HG03097 (cell line): ENCODE data around the gene DEPDC7.

ENCODE experiments used
- ATAC-seq: cut with Tn5 transposase; IDR thresholded peaks from one replicate; pipeline ENCODE4 v1.9.1; 2021; ENCODE audit not compliant: unreplicated experiment, low FRiP score

The DEPDC7 gene

GRCh38 chr11:33059331-33060007 is 43.8 kb downstream of the DEPDC7 start:
- ATAC-seq, result no peak

DNA sequence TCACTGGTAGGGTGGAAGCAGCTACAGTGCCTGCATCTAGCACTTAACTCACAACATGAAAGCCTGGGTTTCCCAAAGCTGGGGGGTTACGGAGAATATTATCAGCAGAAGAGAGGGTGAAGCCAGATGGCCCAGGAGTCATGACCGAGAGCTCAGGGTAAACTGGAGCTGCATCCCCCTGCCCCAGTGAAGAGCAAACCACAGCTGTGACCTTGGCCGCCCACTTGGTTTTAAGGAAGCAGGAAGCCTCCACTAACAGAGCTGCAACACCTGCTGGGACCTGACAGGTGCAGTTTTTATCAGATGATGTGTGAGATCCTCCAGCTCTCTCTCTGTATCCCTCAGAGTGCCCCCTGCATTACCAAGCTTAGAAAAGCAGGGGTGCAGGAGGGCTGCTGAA is 44.6 kb downstream of the DEPDC7 start:
- ATAC-seq, result no peak

DNA sequence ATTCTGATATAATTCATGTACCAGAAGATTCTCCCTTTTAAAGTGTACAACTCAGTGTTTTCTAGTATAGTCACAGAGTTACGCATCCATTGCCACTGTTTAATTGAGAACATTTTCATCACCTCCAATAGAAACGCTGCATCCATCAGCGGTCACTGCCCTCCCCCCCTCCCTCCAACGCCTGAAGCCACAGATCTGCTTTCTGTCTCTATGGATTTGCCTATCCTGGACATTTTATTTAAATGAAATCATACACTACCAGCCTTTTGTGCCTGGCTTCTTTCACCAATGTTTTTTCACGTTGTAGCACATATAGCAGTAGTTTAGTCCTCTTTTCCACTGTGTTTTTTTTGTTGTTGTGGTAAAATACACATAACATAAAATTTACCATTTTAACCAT is 46.5 kb downstream of the DEPDC7 start:
- no peak for ATAC-seq

DNA sequence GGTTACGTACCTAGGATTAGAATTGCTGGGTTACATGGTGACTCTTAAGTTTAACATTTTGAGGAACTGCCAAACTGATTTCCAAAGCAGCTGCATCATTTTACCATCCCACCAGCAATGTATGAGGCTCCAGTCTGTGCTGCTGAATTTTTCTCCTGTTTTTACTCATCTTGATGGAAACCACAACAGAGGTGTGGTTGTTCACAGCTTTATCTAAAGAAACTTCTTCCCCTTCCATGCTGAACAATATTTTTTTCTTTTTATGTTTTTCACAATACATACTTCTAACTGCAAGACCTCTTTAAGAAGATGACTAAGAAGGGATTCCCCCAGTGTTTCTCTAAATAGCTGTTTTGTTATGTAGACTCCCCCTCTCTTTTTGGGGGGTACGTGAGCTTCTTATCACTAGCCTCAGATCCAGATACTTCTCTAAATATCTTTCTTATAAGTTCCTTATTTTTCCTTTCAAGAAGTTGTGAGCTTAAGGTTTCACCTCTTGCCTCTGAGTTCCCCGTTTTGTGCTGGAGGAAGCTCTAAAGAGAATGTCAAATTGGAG is 47.7 kb downstream of the DEPDC7 start:
- no peak for ATAC-seq

- ATAC-seq, result no peak
These were observed 48.6 kb downstream of the DEPDC7 start for GRCh38 chr11:33064033-33064825.

DNA sequence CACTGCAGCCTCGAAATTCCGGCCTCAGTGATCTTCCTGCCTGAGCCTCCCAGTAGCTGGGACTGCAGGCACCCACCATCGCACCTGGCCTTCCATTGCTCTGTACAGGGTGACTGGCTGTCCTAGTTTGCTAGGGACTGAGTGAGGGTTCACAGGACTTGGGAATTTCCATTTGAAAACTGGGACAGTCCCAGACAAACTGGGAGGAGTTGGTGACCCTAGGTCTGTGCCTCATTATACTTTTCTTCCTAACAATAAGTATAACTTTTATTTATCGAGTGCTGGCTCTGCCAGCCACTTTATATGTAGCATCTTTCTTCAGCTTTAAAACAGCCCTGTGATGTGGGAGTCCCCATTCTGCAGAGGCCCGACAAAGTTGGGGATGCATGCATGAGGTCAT is 49.2 kb downstream of the DEPDC7 start:
- ATAC-seq, result no peak

DNA sequence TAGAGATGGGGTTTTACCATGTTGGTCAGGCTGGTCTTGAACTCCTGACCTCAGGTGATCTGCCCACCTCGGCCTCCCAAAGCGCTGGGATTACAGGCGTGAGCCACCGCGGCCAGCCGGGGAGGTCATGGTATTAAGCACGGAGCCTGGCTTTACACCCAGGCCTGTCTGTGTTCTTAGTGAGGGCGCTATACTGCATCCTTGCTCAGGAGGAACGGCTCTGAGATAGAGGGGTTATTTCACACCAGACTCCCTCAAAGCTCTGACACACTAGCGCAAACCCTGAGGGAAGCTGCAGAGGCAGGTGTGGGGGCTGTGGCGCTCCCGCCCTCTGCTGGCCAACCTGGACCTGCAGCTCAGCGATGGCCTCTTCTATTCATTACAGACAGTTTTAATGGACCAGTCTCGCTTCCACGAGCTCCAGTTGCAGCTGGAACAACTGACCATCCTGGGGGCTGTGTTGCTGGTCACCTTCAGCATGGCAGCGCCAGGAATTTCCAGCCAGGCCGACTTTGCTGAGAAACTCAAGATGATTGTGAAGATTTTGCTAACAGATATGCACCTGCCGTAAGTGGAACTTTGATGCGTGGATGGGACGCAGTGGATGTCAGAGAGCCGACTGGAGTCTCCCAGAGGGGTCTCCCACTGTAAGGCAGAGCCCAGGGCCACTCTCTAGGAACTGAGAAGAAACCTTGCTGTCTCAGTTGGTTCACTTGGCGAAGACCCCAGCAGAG is 49.9 kb downstream of the DEPDC7 start:
- peak; percentile 56 for ATAC-seq

GRCh38 chr11:33067294-33067693 is 51.6 kb downstream of the DEPDC7 start:
- ATAC-seq, result no peak

DNA sequence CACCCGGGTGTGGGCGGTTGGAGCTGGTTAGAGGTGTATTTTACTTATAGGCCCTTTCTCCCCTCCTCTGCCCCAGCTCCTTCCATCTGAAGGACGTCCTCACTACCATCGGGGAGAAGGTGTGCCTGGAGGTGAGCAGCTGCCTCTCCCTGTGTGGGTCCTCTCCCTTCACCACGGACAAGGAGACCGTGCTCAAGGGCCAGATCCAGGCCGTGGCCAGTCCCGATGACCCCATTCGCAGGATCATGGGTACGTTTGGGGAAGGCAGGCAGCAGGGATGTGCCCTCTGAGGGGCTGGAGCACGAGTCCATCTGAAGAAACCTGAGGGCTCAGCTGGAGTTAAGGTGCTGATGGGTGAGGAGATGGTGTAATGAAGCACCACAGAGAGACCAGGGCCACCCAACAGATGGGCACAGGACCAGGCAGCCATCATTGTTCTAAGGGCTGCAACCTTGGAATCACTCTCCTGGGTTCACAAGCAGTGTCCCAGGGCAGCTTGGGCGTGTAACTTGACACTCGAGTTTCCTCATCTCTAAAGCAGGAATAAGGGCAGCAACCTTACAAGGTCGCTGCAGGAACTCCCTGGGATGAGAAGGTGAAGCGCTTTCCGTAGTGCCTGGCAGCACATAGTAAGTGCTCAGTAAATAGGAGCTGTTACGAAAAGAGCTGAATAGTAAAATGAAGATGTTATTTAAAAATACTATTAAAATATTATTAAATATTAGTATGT is 53.1 kb downstream of the DEPDC7 start:
- no peak for ATAC-seq

GRCh38 chr11:33072465-33072864 is 56.8 kb downstream of the DEPDC7 start:
- no peak for ATAC-seq
